ENCODE data around the gene LIN37.

LIN37 gene

DNA sequence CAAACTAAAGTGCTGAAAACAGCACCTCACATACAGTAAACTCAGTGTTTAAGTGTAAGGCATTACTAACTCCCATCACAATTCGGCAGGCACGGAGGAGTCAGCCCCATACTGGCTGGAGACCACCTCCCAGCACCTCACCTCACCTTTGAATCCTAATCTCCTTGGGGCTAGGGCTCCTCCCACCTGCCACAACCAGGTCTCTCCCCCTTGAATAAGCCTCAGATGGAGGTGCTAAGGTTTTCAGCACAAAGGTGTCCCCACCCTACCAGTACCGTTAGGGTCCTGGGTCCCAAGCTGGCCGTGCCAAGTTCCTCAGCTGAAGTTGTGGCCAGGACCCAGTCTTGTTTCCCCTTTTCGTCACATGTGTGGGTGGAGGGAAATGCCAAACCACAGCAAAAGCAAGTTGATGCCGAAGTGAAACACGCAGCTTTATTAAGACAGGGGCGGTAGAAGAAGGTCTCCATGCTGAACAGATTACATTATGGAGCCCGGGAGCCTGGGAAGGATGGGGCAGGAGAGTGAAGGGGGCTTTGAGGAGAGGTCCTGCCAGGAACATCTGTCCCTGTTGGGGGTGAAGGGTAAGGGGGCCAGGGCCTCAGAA is 6.2 kb upstream of the LIN37 start, which contains the start of gene IGFLR1:
Gene IGFLR1 (minus strand): TSS at position 332 of the 604 bp plus-strand sequence. CDS start 1,272 bp downstream, outside the sequence.
- Histone ChIP-seq H2AFZ (ENCODE audit: low read depth, low read length) (peak within 1 kb of the TSS; percentile 34; the same call in 1 of the 2 replicates), H3K36me3 (replicated peaks; ENCODE audit: low read depth, low read length) (peaks cover 21% of the 10 kb centered on the region), H3K27me3 (ENCODE audit: low read depth, low read length) (no peaks in the 10 kb centered on the region), H3K9me3 (ENCODE audit: insufficient read depth, low read length) (no peaks in the 10 kb centered on the region), H3K4me1 (ENCODE audit: low read length) (peaks cover 38% of the 10 kb centered on the region), H3K9ac (ENCODE audit: low read length) (peak within 1 kb of the TSS; percentile 77), H3K27ac (ENCODE audit: low read length) (peak within 1 kb of the TSS; percentile 91), H3K79me2 (ENCODE audit: low read length) (peaks cover 15% of the 10 kb centered on the region), H4K20me1 (ENCODE audit: insufficient read depth, low read length) (peaks cover 9% of the 10 kb centered on the region; the same call in 1 of the 2 replicates), H3K4me2 (ENCODE audit: low read length) (peak within 1 kb of the TSS; percentile 82), H3K4me3 (ENCODE audit: low read length) (peak within 1 kb of the TSS; percentile 82)
- TF ChIP-seq EZH2phosphoT487 (IDR thresholded peaks at IDR 0.05; ENCODE audit: low read depth), result no peak

DNA sequence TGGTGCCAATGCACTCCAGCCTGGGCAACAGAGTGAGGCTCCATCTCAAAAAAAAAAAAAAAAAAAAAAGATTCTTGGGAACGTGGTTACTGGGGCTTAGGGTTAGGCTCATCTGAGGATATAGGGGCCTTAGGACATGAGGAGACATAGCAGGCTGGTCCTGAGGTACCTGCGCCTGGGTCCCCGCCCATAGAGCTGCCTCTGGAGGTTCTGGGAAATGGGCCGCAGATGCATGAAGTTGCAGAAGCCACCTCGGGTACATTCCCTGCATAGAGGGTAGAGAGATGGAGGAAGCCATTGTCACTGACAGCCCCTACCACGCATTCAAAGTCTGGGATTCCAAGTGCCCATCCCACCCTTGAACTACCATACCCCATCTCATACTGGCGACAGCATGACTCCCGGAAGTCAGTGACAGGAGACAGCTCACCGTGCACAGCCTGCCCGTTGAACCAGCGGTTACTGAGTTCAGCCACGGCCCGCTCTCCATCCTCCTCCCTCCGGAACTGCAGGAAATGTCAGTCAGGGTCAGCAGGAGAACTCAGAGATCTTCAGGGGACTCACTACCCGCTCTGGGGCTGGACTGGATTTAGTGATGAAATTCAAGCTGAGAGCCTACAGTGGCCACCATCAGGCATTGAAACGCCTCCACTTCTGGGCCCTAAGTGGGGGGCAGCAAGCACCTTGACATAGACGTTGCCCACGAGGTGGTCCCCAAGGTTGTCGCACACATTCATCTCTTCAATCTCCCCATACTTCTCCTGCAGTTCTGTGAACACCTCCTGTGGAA is 4.5 kb upstream of the LIN37 start:
- Histone ChIP-seq H3K9ac (ENCODE audit: low read length) (no peak overlapping the region), H3K36me3 (replicated peaks; ENCODE audit: low read depth, low read length) (peaks cover 6% of the 10 kb centered on the region), H3K79me2 (ENCODE audit: low read length) (peaks cover 15% of the 10 kb centered on the region), H4K20me1 (ENCODE audit: insufficient read depth, low read length) (peaks cover 7% of the 10 kb centered on the region; the same call in 1 of the 2 replicates), H2AFZ (ENCODE audit: low read depth, low read length) (no peak overlapping the region), H3K4me1 (ENCODE audit: low read length) (peaks cover 42% of the 10 kb centered on the region), H3K9me3 (ENCODE audit: insufficient read depth, low read length) (no peaks in the 10 kb centered on the region), H3K4me2 (ENCODE audit: low read length) (peak overlapping the region; percentile 80), H3K27me3 (ENCODE audit: low read depth, low read length) (no peaks in the 10 kb centered on the region), H3K27ac (ENCODE audit: low read length) (peak overlapping the region; percentile 89), H3K4me3 (ENCODE audit: low read length) (peak overlapping the region; percentile 89)
- no peak for TF ChIP-seq EZH2phosphoT487 (IDR thresholded peaks at IDR 0.05; ENCODE audit: low read depth)
- TF ChIP-seq, protein P1, sequence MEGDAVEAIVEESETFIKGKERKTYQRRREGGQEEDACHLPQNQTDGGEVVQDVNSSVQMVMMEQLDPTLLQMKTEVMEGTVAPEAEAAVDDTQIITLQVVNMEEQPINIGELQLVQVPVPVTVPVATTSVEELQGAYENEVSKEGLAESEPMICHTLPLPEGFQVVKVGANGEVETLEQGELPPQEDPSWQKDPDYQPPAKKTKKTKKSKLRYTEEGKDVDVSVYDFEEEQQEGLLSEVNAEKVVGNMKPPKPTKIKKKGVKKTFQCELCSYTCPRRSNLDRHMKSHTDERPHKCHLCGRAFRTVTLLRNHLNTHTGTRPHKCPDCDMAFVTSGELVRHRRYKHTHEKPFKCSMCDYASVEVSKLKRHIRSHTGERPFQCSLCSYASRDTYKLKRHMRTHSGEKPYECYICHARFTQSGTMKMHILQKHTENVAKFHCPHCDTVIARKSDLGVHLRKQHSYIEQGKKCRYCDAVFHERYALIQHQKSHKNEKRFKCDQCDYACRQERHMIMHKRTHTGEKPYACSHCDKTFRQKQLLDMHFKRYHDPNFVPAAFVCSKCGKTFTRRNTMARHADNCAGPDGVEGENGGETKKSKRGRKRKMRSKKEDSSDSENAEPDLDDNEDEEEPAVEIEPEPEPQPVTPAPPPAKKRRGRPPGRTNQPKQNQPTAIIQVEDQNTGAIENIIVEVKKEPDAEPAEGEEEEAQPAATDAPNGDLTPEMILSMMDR (IDR thresholded peaks at IDR 0.05; ENCODE audit: low read depth, low read length), result no peak

DNA sequence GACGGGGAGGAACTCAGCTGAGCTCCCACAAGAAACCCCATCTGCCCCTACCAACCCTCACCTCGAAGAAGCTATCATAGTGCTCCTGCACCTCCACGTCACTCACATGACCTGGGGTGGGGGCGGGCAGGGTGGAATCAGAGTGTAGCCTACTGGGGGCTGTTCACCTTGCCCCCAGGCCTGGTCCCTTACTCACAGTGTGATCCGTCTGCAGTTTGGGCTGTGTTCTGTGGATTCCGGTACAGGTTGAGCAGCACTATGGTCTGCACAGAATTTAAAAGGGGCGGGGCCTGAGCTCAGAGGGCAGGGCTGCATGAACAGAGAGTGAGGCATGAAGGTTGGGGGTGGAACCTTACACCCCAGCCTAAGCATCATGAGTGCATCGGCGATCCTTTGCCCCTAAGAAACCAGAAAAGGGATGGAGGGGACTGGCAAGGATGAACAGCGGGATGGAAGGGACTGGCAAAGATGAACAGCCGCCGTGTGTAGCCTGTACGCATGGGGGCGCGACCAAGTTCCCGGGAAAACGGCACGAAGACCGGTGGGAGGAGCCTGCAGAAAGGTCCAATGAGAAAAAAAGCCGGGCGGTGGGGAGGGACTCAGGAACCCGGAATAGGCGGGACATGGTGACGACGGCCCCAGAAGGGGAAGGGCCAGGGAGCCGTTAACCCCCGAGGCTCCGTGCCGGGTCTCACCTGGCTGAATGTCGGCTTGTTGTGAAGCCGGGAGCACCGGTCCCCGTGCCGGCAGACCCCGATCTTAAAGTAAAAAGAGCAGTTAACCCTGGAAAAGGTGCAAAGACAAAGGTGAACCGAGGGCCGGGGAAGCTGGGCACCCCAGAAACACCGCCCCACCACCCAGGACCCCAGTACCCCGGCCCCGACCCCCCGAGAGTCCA is 3.7 kb upstream of the LIN37 start:
- H3K4me1 ChIP-seq (ENCODE audit: low read length), result peaks cover 46% of the 10 kb centered on the region
- H3K9ac ChIP-seq (ENCODE audit: low read length), result peak overlapping the region; percentile 95
- TF ChIP-seq, protein P1 (IDR thresholded peaks at IDR 0.05; ENCODE audit: low read depth, low read length), result peak; percentile 42
- TF ChIP-seq EZH2phosphoT487 (IDR thresholded peaks at IDR 0.05; ENCODE audit: low read depth), result no peak
- H2AFZ ChIP-seq (ENCODE audit: low read depth, low read length), result 0 out of 2 replicates have a peak overlapping the region, but pooled peaks have one; percentile 16
- H3K4me3 ChIP-seq (ENCODE audit: low read length), result peak overlapping the region; percentile 89
- no peaks in the 10 kb centered on the region for H3K9me3 ChIP-seq (ENCODE audit: insufficient read depth, low read length)
- peak overlapping the region; percentile 89 for H3K27ac ChIP-seq (ENCODE audit: low read length)
- no peaks in the 10 kb centered on the region for H3K27me3 ChIP-seq (ENCODE audit: low read depth, low read length)
- H3K36me3 ChIP-seq (replicated peaks; ENCODE audit: low read depth, low read length), result no peaks in the 10 kb centered on the region
- peak overlapping the region; percentile 80 for H3K4me2 ChIP-seq (ENCODE audit: low read length)
- 0 out of 2 replicates have a peak, but pooled peaks cover 4% of the 10 kb centered on the region for H4K20me1 ChIP-seq (ENCODE audit: insufficient read depth, low read length)
- H3K79me2 ChIP-seq (ENCODE audit: low read length), result peaks cover 15% of the 10 kb centered on the region

DNA sequence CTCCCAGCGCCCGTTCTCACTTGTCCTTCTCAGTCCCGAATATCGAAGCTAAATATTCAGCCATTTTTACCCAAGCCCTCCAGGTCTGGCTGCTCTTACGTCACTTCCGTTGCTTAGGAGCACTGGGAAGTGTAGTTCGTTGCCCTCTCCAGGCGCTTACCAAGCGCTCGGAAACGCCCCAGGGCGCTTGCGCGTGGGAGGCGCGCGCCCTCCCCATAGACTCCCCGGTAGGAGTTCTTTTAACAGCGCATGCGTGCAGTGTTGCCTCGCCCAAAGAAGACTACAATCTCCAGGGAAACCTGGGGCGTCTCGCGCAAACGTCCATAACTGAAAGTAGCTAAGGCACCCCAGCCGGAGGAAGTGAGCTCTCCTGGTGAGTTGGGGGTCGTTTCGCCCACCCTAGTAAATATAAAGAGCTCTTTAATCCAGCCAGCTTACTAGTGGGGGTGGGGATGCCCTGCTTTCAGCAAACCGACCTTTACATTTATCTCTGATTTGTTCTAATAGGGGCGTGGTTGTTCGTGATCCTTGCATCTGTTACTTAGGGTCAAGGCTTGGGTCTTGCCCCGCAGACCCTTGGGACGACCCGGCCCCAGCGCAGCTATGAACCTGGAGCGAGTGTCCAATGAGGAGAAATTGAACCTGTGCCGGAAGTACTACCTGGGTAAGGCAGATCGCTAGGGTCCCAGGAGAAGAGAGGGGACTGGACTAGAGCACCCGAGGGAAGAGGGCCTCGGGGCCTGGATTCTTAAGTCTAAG is 2.9 kb upstream of the LIN37 start, which contains the start of the genes PSENEN and U2AF1L4:
Gene PSENEN (plus strand): TSS at position 324 of the 759 bp plus-strand sequence. CDS start 280 bp downstream, at position 604.
Gene U2AF1L4 (minus strand): TSS at position 91 of the 759 bp plus-strand sequence. CDS start 27 bp downstream, at position 64.
- H3K27me3 ChIP-seq (ENCODE audit: low read depth, low read length), result no peaks in the 10 kb centered on the region
- no peak for TF ChIP-seq EZH2phosphoT487 (IDR thresholded peaks at IDR 0.05; ENCODE audit: low read depth)
- TF ChIP-seq, protein P1 (IDR thresholded peaks at IDR 0.05; ENCODE audit: low read depth, low read length), result no peak
- H3K4me1 ChIP-seq (ENCODE audit: low read length), result peaks cover 41% of the 10 kb centered on the region

More for the DNA sequence above, 2.9 kb upstream of the LIN37 start, which contains the start of the genes PSENEN and U2AF1L4:
- peak within 1 kb of the TSS; percentile 89 for H3K4me3 ChIP-seq (ENCODE audit: low read length)
- H3K36me3 ChIP-seq (replicated peaks; ENCODE audit: low read depth, low read length), result no peaks in the 10 kb centered on the region
- no peaks in the 10 kb centered on the region for H4K20me1 ChIP-seq (ENCODE audit: insufficient read depth, low read length)
- H3K9me3 ChIP-seq (ENCODE audit: insufficient read depth, low read length), result no peaks in the 10 kb centered on the region
- peak within 1 kb of the TSS; percentile 95 for H3K9ac ChIP-seq (ENCODE audit: low read length)
- H3K79me2 ChIP-seq (ENCODE audit: low read length), result peaks cover 15% of the 10 kb centered on the region
- H2AFZ ChIP-seq (ENCODE audit: low read depth, low read length), result peak within 1 kb of the TSS; percentile 22; the same call in 1 of the 2 replicates
- H3K27ac ChIP-seq (ENCODE audit: low read length), result peak within 1 kb of the TSS; percentile 89
- peak within 1 kb of the TSS; percentile 97 for H3K4me2 ChIP-seq (ENCODE audit: low read length)
